A673 (cell line): ENCODE data around the gene NF1. TPM values are rescaled to one million over a fixed set of nuclear protein-coding genes. Genes with fewer than 3 reads are reported as not detected.

Source experiments
- BruUV-seq: library from RNA; stranded (reverse); fragments of 400-500 nt; replicated peaks from 2 replicates; lab custom pipeline; 2021; lab: Mats Ljungman, UMichigan
- CTCF ChIA-PET: fragments of 300-600 bp; sonication (Branson Sonifier 250); formaldehyde crosslinking; loops from one replicate; lab custom pipeline; 2022; ENCODE audit warnings: antibody characterized with exemption; lab: Charles Lee
- POLR2A ChIA-PET: fragments of 300-600 bp; sonication (Branson Sonifier 250); formaldehyde crosslinking; loops from one replicate; lab custom pipeline; 2022; ENCODE audit warnings: antibody characterized with exemption; ENCODE audit not compliant: low non-redundant PET; lab: Charles Lee
- DNase-seq: peaks from one replicate; pipeline ENCODE4 v3.0.0-alpha.2; 2015; ENCODE audit warnings: low spot score
- H3K27ac ChIP-seq: fragments of 200-600 bp; sonication (generic); 2 replicates; pipeline ENCODE4 v1.5.1; 2016; ENCODE audit warnings: mixed run types, low read depth, mild to moderate bottlenecking, mixed read lengths, antibody characterized with exemption, low read length; ENCODE audit not compliant: poor library complexity, severe bottlenecking
- H3K27me3 ChIP-seq: fragments of 200-600 bp; sonication (generic); replicated peaks from 2 replicates; pipeline ENCODE4 v1.6.1; 2017; ENCODE audit warnings: mixed run types, low read depth, mild to moderate bottlenecking, mixed read lengths, antibody characterized with exemption, low read length; ENCODE audit not compliant: insufficient read depth, poor library complexity
- H3K36me3 ChIP-seq: fragments of 200-600 bp; sonication (generic); 2 replicates; pipeline ENCODE4 v1.6.1; 2016; ENCODE audit warnings: mixed run types, mild to moderate bottlenecking, mixed read lengths, antibody characterized with exemption, low read length; ENCODE audit not compliant: insufficient read depth, poor library complexity, severe bottlenecking
- H3K4me1 ChIP-seq: fragments of 200-600 bp; sonication (generic); 2 replicates; pipeline ENCODE4 v1.6.1; 2017; ENCODE audit warnings: mixed run types, mild to moderate bottlenecking, mixed read lengths, antibody characterized with exemption, low read length; ENCODE audit not compliant: insufficient read depth, poor library complexity, severe bottlenecking
- H3K4me3 ChIP-seq: fragments of 200-600 bp; sonication (generic); 2 replicates; pipeline ENCODE4 v1.5.1; 2016; ENCODE audit warnings: low read depth, mixed run types, mild to moderate bottlenecking, mixed read lengths, low read length; ENCODE audit not compliant: poor library complexity, severe bottlenecking
- H3K9me3 ChIP-seq: fragments of 200-600 bp; sonication (generic); 2 replicates; pipeline ENCODE4 v1.6.1; 2016; ENCODE audit warnings: mixed run types, low read depth, mild to moderate bottlenecking, mixed read lengths, antibody characterized with exemption, low read length; ENCODE audit not compliant: poor library complexity, severe bottlenecking
- EZH2 ChIP-seq: fragments of 200-600 bp; sonication (generic); IDR thresholded peaks from 2 replicates; pipeline ENCODE4 v1.6.1; 2017; ENCODE audit warnings: borderline replicate concordance, low read depth, mild to moderate bottlenecking, mixed read lengths, antibody characterized with exemption, low read length; ENCODE audit not compliant: poor library complexity, severe bottlenecking
- intact Hi-C: fragments of 100-400 bp; cut with micrococcal nuclease; formaldehyde crosslinking; loops from one replicate; pipeline ENCODE4 v1.10.0; 2022; ENCODE audit not compliant: unreplicated experiment
- total RNA-seq: library from RNA; stranded (reverse); gene quantifications from 2 replicates; pipeline ENCODE4 v1.2.3, GENCODE V29; 2021
- TF ChIP-seq, protein P1 (sequence below): fragments of 300-800, 200-600 bp; sonication (generic); conservative IDR thresholded peaks from 2 replicates; pipeline ENCODE4 v1.5.1; 2017; ENCODE audit warnings: low read depth, mild to moderate bottlenecking, antibody characterized with exemption, low read length, moderate library complexity, mixed read lengths

The NF1 gene
- total RNA-seq, 1 experiment from 2014 or later: 32.1 TPM

- BruUV-seq: no TSS peak
- no peak overlapping the region for H3K4me3 ChIP-seq
- POLR2A ChIA-PET: no interaction called here
- DNase-seq: no peak
- H3K4me1 ChIP-seq: no peaks in the 10 kb centered on the region
- H3K9me3 ChIP-seq: no peaks in the 10 kb centered on the region
- no peaks in the 10 kb centered on the region for H3K27me3 ChIP-seq
- intact Hi-C loops: no loop called here
- CTCF ChIA-PET: no interaction called here
- no peaks in the 10 kb centered on the region for H3K36me3 ChIP-seq
- no peak for TF ChIP-seq EZH2
- TF ChIP-seq, protein P1, sequence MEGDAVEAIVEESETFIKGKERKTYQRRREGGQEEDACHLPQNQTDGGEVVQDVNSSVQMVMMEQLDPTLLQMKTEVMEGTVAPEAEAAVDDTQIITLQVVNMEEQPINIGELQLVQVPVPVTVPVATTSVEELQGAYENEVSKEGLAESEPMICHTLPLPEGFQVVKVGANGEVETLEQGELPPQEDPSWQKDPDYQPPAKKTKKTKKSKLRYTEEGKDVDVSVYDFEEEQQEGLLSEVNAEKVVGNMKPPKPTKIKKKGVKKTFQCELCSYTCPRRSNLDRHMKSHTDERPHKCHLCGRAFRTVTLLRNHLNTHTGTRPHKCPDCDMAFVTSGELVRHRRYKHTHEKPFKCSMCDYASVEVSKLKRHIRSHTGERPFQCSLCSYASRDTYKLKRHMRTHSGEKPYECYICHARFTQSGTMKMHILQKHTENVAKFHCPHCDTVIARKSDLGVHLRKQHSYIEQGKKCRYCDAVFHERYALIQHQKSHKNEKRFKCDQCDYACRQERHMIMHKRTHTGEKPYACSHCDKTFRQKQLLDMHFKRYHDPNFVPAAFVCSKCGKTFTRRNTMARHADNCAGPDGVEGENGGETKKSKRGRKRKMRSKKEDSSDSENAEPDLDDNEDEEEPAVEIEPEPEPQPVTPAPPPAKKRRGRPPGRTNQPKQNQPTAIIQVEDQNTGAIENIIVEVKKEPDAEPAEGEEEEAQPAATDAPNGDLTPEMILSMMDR: no peak
- H3K27ac ChIP-seq: no peak overlapping the region
These were observed 46.0 kb upstream of the NF1 start for GRCh38 chr17:31048780-31049179.

DNA sequence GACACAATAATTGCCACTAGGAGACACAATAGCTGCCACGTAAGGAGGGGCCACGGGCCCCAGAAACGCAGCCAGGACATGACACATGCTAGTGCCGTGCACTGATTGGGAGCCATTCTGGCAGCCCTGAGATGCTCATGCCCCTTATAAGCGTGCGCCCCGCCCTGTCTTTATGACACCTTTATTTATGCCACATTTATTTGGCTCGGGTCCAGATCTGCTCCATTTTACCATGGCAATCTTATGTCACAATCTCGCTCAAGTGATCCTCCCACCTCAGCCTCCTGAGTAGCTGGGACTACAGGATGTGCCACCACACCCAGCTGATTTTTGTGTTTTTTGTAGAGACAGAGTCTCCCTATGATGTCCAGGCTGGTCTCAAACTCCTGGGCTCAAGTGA is 43.8 kb upstream of the NF1 start:
- Histone ChIP-seq H3K9me3 (no peaks in the 10 kb centered on the region), H3K27me3 (no peaks in the 10 kb centered on the region), H3K4me1 (no peaks in the 10 kb centered on the region), H3K36me3 (no peaks in the 10 kb centered on the region), H3K27ac (no peak overlapping the region), H3K4me3 (no peak overlapping the region)
- POLR2A ChIA-PET: no interaction called here
- BruUV-seq: no TSS peak
- CTCF ChIA-PET: no interaction called here
- TF ChIP-seq EZH2: no peak
- TF ChIP-seq, protein P1: no peak
- DNase-seq: no peak
- intact Hi-C loops: no loop called here

GRCh38 chr17:31051506-31051905 is 43.3 kb upstream of the NF1 start:
- no TSS peak for BruUV-seq
- Histone ChIP-seq H3K4me1 (no peaks in the 10 kb centered on the region), H3K4me3 (no peak overlapping the region), H3K36me3 (no peaks in the 10 kb centered on the region), H3K27me3 (no peaks in the 10 kb centered on the region), H3K9me3 (no peaks in the 10 kb centered on the region), H3K27ac (no peak overlapping the region)
- ChIA-PET CTCF (no interaction called here), POLR2A (no interaction called here)
- no peak for DNase-seq
- intact Hi-C loops: no loop called here
- no peak for TF ChIP-seq EZH2
- TF ChIP-seq, protein P1: no peak
